ENCODE data around the gene PLCH2.

DNA sequence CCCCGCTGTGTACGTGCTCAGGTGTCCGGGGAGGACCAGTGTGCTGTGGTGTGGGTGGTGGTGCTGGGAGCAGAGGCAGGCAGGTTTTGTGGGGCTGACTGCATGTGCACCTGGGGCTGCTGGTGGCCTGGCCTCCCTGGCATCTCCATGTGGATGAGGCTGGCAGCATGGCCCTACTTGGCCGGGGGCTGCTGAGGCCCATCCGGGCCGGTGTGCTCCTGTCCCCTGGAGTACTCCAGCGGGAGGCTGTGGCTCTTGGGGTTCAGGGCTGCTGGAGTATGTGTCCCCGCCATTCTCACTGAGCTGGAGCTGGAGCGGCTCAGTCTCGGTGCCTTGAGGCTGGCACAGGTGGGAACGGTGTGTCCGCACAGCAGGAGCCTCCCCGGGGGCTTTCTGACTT is 42.9 kb upstream of the PLCH2 start:
- TF ChIP-seq GATA3 (IDR thresholded peaks at IDR 0.05; ENCODE audit: low read depth, low read length) (no peak), GATA2 (IDR thresholded peaks at IDR 0.05; ENCODE audit: low read depth, low read length) (no peak)

All from SH-SY5Y (cell line).